CD4-positive, alpha-beta T cell treated with Interleukin-17A for 1 hour (primary cell): ENCODE measurements around the gene NR1D1.

Experiments
- DNase-seq: peaks from one replicate; pipeline ENCODE4 v3.0.0-alpha.2; 2020

The NR1D1 gene

GRCh38 chr17:40110026-40110845 is 9.8 kb upstream of the NR1D1 start:
- DNase-seq = no peak

GRCh38 chr17:40108970-40109824 is 8.8 kb upstream of the NR1D1 start:
- DNase-seq = peak; percentile 38

- peak; percentile 31 for DNase-seq
Measured at GRCh38 chr17:40107522-40108174, 7.3 kb upstream of the NR1D1 start.

- peak; percentile 33 for DNase-seq
Measured at GRCh38 chr17:40106760-40107521, 6.6 kb upstream of the NR1D1 start.

- DNase-seq = no peak
Measured at GRCh38 chr17:40105861-40106759, 5.7 kb upstream of the NR1D1 start.

GRCh38 chr17:40104594-40105486 is 4.5 kb upstream of the NR1D1 start:
- no peak for DNase-seq

- DNase-seq = peak; percentile 30
Measured at GRCh38 chr17:40103688-40104087, 3.3 kb upstream of the NR1D1 start.

GRCh38 chr17:40103071-40103661 is 2.8 kb upstream of the NR1D1 start:
- no peak for DNase-seq

GRCh38 chr17:40101367-40102210 is 1.2 kb upstream of the NR1D1 start:
- no peak for DNase-seq

GRCh38 chr17:40100669-40101366 is 429 bp upstream of the NR1D1 start:
- DNase-seq = peak; percentile 94

GRCh38 chr17:40099619-40100418 is 570 bp downstream of the NR1D1 start:
- DNase-seq = no peak

- DNase-seq = peak; percentile 100
Measured at GRCh38 chr17:40098846-40099618, 1.4 kb downstream of the NR1D1 start.

GRCh38 chr17:40097931-40098845 is 2.2 kb downstream of the NR1D1 start:
- no peak for DNase-seq

GRCh38 chr17:40097087-40097486 is 3.3 kb downstream of the NR1D1 start:
- no peak for DNase-seq

- DNase-seq = peak; percentile 98
Measured at GRCh38 chr17:40095944-40096791, 4.2 kb downstream of the NR1D1 start.
